ENCODE data around the gene CRB3.

CRB3 gene

DNA sequence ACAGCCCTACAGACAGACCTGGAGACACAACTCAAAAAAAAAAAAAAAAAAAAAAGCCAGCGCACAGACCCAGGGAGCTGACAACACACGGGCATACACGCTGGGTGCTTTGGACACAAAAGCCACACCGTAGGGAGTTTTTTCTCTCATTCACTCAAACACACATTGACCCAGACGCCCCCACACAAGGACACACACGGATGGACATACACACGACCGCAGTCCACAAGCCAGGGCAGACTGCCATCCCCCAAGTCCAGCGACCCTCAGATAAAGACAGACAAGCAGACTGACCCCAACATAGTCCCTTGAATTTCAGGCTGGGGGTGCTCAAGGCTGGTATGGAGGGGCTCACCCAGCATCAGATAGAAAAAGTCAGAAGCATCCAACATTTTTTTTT, 50.0 kb downstream of the CRB3 start:
- peak in 1 of 10 donors; percentile 27 for DNase-seq

DNA sequence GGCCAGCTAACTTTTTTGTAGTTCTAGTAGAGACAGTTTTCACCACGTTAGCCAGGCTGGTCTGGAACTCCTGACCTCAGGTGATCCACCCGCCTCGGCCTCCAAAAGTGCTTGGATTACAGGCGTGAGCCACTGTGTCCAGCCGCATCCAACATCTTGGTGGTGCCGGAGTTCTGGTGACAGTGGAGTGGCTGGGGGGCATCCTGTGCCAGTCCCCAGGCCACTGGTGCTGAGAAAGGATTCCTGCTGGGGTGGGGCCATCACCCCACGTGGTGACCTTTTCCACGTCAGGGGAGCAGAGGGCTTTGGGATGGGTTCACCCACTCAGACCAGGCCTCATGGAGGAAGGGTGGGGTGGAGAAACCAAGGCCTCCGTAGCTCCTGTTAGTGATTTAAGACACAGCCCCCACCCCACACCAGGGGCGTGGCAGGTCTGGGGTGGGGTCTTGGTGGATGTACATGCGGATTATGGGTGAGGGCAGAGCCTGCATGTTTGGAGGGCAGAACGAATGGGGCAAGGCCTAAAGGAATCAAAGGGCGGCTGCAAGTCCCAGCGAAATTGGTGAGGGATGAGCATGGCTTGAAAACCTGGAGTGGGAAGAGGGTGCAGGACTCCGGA, 51.0 kb downstream of the CRB3 start:
- peak in 1 of 10 donors; percentile 41 for DNase-seq
- intact Hi-C loops (cut with DNase I): no loop called here

More for the DNA sequence above, 50.0 kb downstream of the CRB3 start:
- intact Hi-C loops (cut with DNase I): no loop called here

DNA sequence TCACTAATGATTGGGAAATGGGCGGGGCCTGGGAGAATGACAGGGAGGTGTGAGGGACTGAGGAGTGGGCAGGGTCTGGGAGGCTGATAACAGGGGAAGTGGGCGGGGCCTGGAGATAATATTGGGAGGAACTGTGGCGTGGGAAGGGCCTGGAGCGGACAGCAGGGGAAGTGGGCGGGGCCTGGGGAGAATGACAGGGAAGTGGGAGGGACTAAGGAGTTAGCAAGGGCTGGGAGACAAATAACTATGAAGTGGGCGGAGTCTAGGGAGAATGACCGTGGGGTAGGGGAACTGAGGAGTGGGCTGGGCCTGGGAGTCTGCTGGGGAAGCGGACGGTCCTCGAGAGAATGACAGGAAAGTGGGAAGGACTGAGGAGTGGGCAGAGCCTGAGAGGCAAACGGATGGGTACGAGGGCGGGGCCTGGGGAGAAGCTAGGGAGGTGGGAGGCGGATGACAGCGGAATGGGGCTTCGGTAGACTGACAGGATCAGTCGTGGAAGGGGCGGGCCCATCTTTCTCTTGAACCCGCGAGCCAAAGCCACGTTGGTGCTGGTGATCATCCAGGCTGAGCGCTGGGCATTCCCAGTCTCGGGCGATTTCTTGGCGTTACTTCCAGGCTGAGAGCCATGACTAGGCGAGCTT, 52.1 kb downstream of the CRB3 start:
- DNase-seq: peak; percentile 84 to 99 (median 94)
- intact Hi-C loops (cut with DNase I): loop anchor here (1.0 to 2.0 kb wide), 2 partner anchors 116 to 347 kb away; no protein-coding TSS in a partner anchor

Data from posterior cingulate gyrus (tissue), 11 donors.